IPS-15b (cell line): ENCODE measurements around the gene CDR2.

Source experiments
- H3K27me3 ChIP-seq: one replicate; pipeline ENCODE4 v1.6.1; 2013; ENCODE audit warnings: low read length; ENCODE audit not compliant: control insufficient read depth, insufficient read depth
- H3K36me3 ChIP-seq: one replicate; pipeline ENCODE4 v1.6.1; 2013; ENCODE audit warnings: low read length; ENCODE audit not compliant: control insufficient read depth, insufficient read depth
- H3K4me1 ChIP-seq: one replicate; pipeline ENCODE4 v1.6.1; 2013; ENCODE audit warnings: mild to moderate bottlenecking, low read length; ENCODE audit not compliant: control insufficient read depth, insufficient read depth
- H3K4me3 ChIP-seq: one replicate; pipeline ENCODE4 v1.5.1; 2013; ENCODE audit warnings: low read depth, low read length
- H3K9ac ChIP-seq: one replicate; pipeline ENCODE4 v1.6.1; 2013; ENCODE audit warnings: low read depth, mild to moderate bottlenecking, low read length
- H3K9me3 ChIP-seq: one replicate; pipeline ENCODE4 v1.6.1; 2013; ENCODE audit warnings: mild to moderate bottlenecking, low read length; ENCODE audit not compliant: control insufficient read depth, insufficient read depth

Gene CDR2

GRCh38 chr16:22296225-22297113 lies 78.0 kb downstream of the CDR2 start:
- Histone ChIP-seq H3K9ac (peak overlapping the region; percentile 27), H3K4me3 (peak overlapping the region; percentile 62), H3K27me3 (no peaks in the 10 kb centered on the region), H3K9me3 (no peaks in the 10 kb centered on the region), H3K4me1 (peaks cover 2% of the 10 kb centered on the region), H3K36me3 (no peaks in the 10 kb centered on the region)
